Smooth muscle cell of the brain vasculature (primary cell): Measurements from ENCODE around the gene OR56A1.
"Not testable (repeated sequence)": the region's sequence is repeated elsewhere in the genome, so short reads cannot be mapped to it uniquely, and the experiment has no call there.

Source experiments
- DNase-seq: peaks from one replicate; pipeline ENCODE4 v3.0.0-alpha.2; 2012; ENCODE audit warnings: low read depth, low spot score

OR56A1 gene, protein sequence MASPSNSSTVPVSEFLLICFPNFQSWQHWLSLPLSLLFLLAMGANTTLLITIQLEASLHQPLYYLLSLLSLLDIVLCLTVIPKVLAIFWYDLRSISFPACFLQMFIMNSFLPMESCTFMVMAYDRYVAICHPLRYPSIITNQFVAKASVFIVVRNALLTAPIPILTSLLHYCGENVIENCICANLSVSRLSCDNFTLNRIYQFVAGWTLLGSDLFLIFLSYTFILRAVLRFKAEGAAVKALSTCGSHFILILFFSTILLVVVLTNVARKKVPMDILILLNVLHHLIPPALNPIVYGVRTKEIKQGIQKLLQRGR

GRCh38 chr11:6030708-6031405 is at the start of gene OR56A1:
OR56A1 (minus strand) TSS chr11:6030758; CDS start chr11:6027692, 3,066 bp downstream.
- no peak for DNase-seq

DNA sequence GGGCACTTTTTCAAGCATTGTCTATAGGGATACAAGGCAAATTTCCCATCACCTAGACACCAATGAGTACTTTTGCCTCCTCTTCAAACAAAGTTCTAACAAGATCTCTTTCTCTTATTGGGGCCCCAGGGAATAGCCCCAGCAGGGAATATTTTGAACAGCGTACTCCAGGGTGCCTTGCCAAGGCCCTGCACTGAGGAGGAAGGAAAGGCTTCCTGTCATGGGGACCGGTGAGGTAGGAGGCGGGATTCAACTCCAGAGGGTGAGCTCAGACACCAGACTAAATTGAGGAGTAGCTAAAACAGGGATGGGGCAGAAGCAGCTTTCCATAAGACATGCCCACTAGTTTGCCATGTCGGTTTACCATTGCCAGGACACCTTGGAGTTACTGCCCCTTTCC is 48.9 kb upstream of the OR56A1 start:
- no peak for DNase-seq

GRCh38 chr11:6077723-6078122 is 47.2 kb upstream of the OR56A1 start:
- no peak for DNase-seq

DNA sequence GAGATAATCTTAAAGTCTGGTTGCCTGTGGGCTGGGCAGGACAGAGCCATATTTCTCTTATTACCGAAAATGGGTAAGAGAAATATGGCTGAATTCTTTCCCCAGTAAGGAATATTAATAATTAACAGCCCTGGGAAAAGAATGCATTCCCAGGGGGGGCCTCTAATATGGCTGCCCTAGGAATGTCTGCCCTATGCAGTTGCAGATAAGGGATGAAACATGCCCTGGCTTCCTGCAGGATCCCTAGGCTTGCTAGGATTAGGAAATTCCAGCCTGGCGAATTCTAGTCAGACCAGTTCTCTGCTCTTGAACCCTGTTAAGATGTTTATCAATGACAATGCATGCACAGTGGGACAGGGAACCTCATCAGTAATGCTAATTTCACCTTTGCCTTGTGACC is 45.9 kb upstream of the OR56A1 start:
- not testable (repeated sequence) for DNase-seq

DNA sequence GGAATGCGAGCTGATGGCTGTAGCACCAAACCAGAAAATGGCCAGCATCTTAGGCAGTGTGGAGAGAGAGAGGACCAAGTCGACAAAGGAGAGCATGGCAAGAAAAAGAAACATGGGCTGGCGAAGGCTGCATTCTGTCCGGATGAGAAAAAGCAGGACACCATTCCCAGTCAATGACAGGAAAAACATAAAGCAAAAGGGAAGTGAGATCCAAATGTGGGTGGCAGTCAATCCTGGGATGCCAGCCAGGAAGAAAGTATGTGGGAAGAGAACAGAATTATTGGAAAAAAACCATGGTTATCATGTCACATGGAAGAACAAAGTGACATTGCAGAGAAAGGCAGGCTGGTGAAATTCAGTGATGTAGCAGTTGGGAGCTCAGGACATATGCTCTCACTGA is 36.9 kb upstream of the OR56A1 start:
- DNase-seq, result no peak

GRCh38 chr11:6062691-6063358 is 32.3 kb upstream of the OR56A1 start:
- no peak for DNase-seq

DNA sequence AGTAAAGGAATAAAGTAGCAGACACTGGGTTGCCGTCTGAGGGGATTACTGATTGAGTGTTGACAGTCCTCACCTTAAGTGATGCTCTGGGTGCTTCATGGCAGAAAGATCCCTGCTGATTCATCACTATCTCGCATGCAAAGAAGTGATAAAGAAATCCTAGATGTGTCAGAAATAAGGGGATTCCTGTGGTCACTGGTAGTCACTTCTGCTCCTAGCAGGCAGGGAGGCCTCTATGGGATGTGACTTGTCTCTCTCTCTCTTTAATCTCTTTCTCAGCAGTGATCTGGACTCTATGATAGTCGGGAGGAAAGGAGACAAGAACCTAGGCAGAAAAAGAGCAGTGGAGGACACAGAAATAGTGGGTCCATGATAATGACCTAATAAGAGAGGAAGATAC is 30.9 kb upstream of the OR56A1 start:
- DNase-seq, result no peak

GRCh38 chr11:6057452-6057851 is 26.9 kb upstream of the OR56A1 start:
- DNase-seq, result no peak

- no peak for DNase-seq
Measured at GRCh38 chr11:6055569-6055968, 25.0 kb upstream of the OR56A1 start.

DNA sequence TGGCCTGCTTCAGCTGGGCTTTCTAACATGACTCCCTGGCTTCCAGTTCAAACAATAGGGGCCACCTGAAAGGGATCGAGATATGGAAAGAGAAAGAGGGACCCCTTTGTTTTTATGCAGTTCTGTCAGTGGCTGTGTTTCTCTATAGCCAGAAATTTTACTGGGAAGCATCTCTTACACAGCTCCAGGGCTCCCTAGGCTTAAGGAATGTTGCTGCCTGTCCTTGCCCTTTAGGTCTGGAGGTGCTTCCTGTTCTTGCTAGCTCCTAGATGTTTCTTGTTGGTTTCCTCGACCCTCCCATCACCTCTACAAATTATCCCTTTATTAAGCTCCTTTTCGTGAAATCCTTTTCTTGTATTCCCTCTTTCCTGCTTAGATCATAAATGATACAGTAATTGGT is 21.8 kb upstream of the OR56A1 start:
- no peak for DNase-seq

- no peak for DNase-seq
Measured at GRCh38 chr11:6040874-6041273, 10.3 kb upstream of the OR56A1 start.

- DNase-seq, result no peak
Measured at GRCh38 chr11:6027501-6027900, 3.1 kb downstream of the OR56A1 start.

DNA sequence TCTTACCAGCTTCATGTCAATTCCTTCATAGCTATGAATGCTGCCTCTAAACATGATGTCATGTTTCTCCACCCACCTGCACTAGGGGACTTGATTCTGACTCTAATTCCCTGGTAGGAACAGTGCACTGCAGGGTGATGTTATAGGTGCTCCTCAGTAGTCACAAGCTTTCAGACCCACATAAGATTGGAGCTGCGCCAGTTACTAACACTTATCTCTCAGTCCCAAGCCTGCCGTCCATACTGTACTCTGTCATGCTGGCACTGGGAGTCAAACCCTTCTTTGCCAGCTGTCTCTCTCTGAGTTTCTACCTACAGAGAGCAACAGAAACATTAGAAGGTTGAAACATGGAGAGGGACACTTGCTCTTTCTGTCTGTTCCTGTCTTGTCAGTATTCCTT is 5.5 kb downstream of the OR56A1 start:
- DNase-seq, result no peak

DNA sequence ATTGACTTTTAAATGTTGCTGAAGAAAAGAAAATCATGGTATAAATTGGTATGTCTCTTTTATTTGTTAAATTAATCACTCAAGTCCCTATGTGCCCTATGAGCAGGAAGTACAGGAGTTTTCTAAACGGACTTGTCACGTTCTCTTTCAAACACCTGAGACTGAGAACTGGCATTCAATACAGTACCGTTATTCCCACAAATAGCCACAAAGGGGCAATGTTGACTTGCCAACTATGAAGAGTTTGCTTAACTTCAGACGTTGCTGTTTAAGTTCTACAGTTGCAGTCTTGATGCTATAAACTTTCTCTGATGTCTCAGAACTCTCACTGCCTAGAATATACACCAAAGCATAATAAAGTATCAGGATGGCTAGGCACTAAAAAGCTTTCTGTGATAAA is 7.6 kb downstream of the OR56A1 start:
- no peak for DNase-seq

DNA sequence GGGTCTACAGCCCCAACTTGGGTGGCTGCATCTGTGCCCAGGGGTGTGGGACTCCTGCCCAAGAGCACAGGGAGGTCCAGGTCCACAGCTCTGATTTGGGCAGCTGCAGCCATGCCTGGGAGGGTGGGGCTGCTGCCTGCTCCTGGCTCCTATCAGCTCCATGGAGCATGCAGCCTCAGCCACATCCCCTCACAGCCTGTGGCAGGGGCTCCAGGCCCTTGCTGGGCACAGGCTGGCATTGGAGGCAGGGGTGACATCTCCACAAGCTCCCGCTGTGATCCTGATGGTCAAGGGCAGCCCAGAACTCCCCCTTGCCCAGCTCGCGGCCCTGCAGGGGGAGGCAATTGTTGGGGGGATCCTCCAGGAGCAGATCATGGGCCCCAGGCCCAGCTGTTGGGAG is 17.5 kb downstream of the OR56A1 start:
- DNase-seq, result no peak

DNA sequence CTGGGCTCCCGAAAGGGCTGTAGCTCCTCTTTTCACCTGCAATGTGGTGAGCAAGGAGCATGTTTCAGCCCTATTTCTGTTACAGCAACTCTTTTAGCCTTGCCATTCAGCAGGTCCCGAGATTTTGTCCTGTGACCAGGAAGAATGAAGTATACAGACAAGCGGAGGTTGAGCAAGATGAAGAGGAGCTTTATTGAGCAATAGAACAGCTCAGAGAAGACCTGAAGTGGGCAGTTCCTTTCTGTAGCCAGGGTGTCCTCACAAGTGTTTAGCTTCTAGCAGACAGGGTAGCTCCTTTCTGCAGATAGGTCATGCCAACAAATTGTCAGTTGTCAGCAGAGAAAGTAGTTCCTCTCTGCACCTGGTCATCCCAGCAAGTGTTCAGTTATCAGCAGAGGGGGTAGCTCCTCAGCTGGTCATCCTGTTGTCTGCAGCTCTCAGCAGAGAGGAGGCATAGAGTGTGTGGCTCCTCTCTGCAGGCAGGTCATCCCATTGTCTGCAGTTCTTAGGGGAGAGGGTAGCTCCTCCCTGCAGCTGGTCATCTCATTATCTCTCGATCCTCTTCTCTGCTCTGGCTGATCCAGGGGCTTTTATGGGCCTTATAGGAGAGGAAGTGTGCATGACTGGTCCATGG is 18.4 kb downstream of the OR56A1 start:
- no peak for DNase-seq

- no peak for DNase-seq
Measured at GRCh38 chr11:6006846-6007245, 23.7 kb downstream of the OR56A1 start, which contains the start of gene OR56A4. OR56A4 (minus strand) TSS chr11:6006946; CDS start chr11:6002992, 3,954 bp downstream.

DNA sequence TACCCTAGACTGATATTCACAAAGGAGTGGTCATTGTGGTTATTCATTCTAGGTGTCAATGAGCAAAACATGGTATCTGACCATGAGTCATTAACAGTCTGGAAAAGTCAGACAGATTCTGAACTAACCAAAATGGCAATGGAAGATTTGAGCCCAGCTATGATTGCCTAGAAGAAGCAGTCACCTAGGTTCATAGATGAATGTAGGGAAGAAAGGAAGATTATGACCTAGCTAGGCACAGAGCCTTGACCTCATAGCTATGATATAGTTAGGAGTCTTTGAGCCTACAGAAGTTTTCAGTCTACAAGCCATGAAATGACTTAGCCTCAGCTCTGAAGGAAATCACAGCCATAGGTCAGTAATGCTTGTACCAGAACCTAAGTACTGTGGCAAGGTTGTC is 24.2 kb downstream of the OR56A1 start:
- DNase-seq, result no peak

DNA sequence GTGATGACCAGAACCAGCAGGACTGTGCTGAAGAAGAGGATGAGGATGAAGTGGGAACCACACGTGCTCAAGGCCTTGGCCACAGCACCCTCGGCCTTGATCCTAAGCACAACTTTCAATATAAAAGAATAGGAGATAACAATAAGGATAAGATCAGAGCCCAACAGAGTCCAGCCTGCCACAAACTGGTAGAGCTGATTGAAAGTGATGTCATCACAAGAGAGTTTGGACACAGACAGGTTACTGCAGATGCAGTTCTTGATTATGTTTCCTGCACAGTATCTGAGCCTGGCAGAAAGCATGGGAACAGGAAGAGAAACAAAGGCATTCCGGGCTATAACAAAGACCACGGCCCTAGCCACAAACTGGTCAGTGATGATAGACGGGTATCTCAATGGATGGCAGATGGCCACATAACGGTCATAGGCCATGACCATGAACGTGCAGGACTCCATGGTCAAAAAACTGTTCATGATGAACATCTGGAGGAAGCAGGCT is 28.3 kb downstream of the OR56A1 start:
- no peak for DNase-seq

DNA sequence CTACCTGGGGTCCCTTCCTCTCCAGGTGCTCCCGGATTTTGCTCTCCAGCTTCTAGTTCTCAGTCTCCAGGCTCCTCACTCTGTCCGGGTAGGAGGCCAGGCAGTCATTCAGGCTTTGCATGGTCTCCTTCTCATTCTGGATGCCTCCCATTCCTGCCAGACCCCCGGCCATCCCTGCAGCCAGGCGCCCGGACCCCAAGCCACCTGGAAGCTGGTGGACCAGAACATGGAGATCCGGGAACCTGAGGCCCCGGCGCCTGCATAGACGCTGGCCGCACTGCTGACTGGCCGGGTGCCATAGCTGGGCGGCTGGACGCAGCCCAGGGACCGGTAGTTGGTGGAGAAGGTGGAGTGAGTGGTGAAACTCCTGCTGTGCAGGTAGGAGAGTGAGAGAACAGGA is 35.8 kb downstream of the OR56A1 start:
- no peak for DNase-seq

DNA sequence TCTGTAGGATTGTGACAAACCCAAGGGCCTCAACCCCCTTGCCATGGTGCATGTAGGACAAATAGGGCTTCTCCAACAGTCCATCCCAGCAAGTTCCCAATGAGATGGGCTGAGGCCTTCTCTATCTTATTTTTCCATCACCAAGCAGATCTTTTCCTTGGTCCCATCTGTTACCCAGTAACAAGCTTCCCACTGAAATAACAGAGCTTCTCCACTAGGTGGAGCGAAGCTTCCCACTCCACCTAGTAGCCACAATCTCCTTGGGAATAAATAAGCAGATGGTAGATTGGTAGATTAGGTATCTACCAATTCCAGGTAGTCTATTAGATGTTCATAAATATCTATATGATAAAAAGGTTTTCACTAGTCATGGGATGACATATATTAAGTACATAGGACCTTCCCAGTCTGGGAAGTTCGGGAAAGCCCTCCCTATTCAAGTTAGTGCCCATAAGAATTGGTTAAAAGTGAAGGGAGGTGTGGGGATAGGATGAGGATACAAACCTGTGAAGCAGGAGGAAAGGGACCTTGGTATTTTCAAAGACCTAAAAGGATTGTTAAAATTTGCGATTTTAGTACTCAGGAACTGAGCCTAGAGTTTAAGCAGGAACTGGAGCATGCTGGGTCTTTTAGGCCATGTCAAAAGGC is 37.8 kb downstream of the OR56A1 start:
- DNase-seq, result no peak

- no peak for DNase-seq
Measured at GRCh38 chr11:5992150-5992549, 38.4 kb downstream of the OR56A1 start.
